Uterus (tissue), 2 donors: ENCODE results near the gene GALNT1.

ENCODE experiments used
- POLR2A ChIP-seq, 2 donors: fragments of 450-650 bp; IDR thresholded peaks; one replicate each; pipeline ENCODE4 v1.6.1; 2016; ENCODE audit warnings: antibody characterized with exemption in 2 of 2, mild to moderate bottlenecking in 1 of 2, moderate library complexity in 1 of 2
- TF ChIP-seq, protein P1 (sequence below), 4 experiments: fragments of 200-600 bp in 2 of 4; fragments of 450-650 bp in 2 of 4; sonication (generic) in 2 of 4; IDR thresholded peaks; one replicate each; pipeline ENCODE4 v1.5.1; 2016 to 2019; ENCODE audit warnings: antibody characterized with exemption in 4 of 4, mild to moderate bottlenecking in 2 of 4, moderate library complexity in 1 of 4

DNA sequence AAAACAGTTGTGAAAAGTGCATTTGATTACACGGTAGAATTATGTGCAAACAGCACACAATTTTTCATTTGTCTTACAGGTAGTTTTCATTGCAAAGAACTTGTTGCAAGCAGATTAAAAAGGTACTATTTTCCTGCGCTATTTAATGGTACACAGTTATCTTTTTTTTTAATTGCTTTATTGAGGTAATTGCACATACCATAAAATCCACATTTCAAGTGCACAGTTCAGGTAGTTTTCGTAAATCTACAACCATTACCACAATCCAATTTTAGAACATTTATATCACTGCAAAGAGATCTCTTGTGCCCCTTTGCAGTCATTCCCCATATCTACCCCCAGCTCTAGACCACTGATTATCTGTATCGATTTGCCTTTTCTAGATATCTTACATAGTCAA is 2.6 kb upstream of the GALNT1 start:
- TF ChIP-seq, protein P1, sequence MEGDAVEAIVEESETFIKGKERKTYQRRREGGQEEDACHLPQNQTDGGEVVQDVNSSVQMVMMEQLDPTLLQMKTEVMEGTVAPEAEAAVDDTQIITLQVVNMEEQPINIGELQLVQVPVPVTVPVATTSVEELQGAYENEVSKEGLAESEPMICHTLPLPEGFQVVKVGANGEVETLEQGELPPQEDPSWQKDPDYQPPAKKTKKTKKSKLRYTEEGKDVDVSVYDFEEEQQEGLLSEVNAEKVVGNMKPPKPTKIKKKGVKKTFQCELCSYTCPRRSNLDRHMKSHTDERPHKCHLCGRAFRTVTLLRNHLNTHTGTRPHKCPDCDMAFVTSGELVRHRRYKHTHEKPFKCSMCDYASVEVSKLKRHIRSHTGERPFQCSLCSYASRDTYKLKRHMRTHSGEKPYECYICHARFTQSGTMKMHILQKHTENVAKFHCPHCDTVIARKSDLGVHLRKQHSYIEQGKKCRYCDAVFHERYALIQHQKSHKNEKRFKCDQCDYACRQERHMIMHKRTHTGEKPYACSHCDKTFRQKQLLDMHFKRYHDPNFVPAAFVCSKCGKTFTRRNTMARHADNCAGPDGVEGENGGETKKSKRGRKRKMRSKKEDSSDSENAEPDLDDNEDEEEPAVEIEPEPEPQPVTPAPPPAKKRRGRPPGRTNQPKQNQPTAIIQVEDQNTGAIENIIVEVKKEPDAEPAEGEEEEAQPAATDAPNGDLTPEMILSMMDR (IDR thresholded peaks at IDR 0.05): no peak
- no peak for TF ChIP-seq POLR2A (IDR thresholded peaks at IDR 0.05)
